ENCODE results near the gene TMPRSS4.

Gene TMPRSS4

DNA sequence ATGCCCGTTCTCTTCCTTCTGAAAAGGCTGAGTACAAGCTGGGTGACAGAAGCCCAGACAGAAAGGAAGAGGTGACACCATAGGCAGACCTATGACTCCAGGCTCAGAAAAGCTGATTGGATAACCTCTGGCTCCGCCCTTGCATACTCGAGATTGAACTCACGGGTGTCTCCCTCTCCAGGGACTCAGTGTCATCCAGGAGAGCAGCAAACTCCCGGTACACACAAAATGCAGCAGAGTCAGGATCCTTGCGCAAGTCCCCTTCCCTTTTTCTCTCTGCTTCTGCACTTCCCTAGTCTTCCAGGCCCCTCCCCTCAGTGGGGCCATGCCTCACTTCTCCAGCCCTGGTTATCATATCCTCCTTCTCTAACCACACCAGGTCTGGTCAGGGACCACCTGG lies 65.9 kb downstream of the TMPRSS4 start:
- H3K79me2 ChIP-seq (ENCODE audit: insufficient read depth, low read length) = no peaks in the 10 kb centered on the region
- H3F3A ChIP-seq (ENCODE audit: insufficient read depth, low read length) = no peaks in the 10 kb centered on the region
- no peak overlapping the region for H3K9ac ChIP-seq (ENCODE audit: low read length)
- no peak for TF ChIP-seq EZH2 (IDR thresholded peaks at IDR 0.05; ENCODE audit: borderline replicate concordance, low read length)
- TF ChIP-seq, protein P1, sequence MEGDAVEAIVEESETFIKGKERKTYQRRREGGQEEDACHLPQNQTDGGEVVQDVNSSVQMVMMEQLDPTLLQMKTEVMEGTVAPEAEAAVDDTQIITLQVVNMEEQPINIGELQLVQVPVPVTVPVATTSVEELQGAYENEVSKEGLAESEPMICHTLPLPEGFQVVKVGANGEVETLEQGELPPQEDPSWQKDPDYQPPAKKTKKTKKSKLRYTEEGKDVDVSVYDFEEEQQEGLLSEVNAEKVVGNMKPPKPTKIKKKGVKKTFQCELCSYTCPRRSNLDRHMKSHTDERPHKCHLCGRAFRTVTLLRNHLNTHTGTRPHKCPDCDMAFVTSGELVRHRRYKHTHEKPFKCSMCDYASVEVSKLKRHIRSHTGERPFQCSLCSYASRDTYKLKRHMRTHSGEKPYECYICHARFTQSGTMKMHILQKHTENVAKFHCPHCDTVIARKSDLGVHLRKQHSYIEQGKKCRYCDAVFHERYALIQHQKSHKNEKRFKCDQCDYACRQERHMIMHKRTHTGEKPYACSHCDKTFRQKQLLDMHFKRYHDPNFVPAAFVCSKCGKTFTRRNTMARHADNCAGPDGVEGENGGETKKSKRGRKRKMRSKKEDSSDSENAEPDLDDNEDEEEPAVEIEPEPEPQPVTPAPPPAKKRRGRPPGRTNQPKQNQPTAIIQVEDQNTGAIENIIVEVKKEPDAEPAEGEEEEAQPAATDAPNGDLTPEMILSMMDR (IDR thresholded peaks at IDR 0.05; ENCODE audit: low read length) = no peak
- no peaks in the 10 kb centered on the region for H3K9me3 ChIP-seq (ENCODE audit: low read length)
- H3K4me3 ChIP-seq (ENCODE audit: low read depth, low read length, poor library complexity, severe bottlenecking) = no peak overlapping the region
- H3K4me1 ChIP-seq (ENCODE audit: insufficient read depth, low read length, severe bottlenecking) = peaks cover 4% of the 10 kb centered on the region
- H4K20me1 ChIP-seq (ENCODE audit: insufficient read depth, low read length) = no peaks in the 10 kb centered on the region
- H3K36me3 ChIP-seq (ENCODE audit: insufficient read depth, low read length) = no peaks in the 10 kb centered on the region
- no peaks in the 10 kb centered on the region for H3K27me3 ChIP-seq (ENCODE audit: insufficient read depth, low read length)
- H3K4me2 ChIP-seq (ENCODE audit: low read length) = no peak overlapping the region; the same call in 1 of the 2 replicates
- H3K27ac ChIP-seq (ENCODE audit: low read depth, low read length, poor library complexity, severe bottlenecking) = no peak overlapping the region
- no peak overlapping the region for H2AFZ ChIP-seq (ENCODE audit: low read length)
- H3K9me2 ChIP-seq (ENCODE audit: low read depth, low read length) = no peaks in the 10 kb centered on the region

DNA sequence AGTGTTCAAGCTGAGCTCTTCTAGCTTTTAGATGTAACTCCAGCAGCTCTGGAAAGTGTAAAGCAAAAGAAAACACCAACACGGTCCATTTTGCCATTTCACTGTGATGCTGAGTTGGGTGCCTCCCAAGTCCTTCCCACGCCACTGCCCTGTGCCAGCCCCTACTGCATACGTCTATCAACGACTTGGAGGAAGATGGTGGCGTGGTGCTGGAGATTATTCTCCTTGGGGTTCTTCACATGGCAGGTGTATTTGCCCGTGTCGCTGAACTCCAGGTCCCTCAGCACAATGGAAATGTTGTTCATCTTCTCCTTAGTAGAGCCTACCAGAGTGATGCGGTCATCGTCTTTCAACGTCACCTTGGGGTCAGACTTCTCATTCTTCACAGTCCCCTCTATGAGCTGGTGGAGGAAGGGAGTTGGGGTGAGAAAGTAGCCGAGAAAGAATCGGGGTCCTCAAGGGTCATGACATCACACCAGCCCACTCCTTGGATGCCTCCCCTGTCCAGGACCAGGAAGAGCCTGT lies 66.8 kb downstream of the TMPRSS4 start:
- no peak overlapping the region for H2AFZ ChIP-seq (ENCODE audit: low read length)
- H3K27ac ChIP-seq (ENCODE audit: low read depth, low read length, poor library complexity, severe bottlenecking) = no peak overlapping the region
- H3F3A ChIP-seq (ENCODE audit: insufficient read depth, low read length) = no peaks in the 10 kb centered on the region
- peaks cover 4% of the 10 kb centered on the region for H3K4me1 ChIP-seq (ENCODE audit: insufficient read depth, low read length, severe bottlenecking)
- no peaks in the 10 kb centered on the region for H3K9me2 ChIP-seq (ENCODE audit: low read depth, low read length)
- H3K27me3 ChIP-seq (ENCODE audit: insufficient read depth, low read length) = no peaks in the 10 kb centered on the region
- no peaks in the 10 kb centered on the region for H4K20me1 ChIP-seq (ENCODE audit: insufficient read depth, low read length)
- no peak overlapping the region for H3K9ac ChIP-seq (ENCODE audit: low read length)
- H3K4me2 ChIP-seq (ENCODE audit: low read length) = no peak overlapping the region
- H3K9me3 ChIP-seq (ENCODE audit: low read length) = no peaks in the 10 kb centered on the region
- H3K4me3 ChIP-seq (ENCODE audit: low read depth, low read length, poor library complexity, severe bottlenecking) = no peak overlapping the region
- no peak for TF ChIP-seq EZH2 (IDR thresholded peaks at IDR 0.05; ENCODE audit: borderline replicate concordance, low read length)
- TF ChIP-seq, protein P1 (IDR thresholded peaks at IDR 0.05; ENCODE audit: low read length) = no peak
- no peaks in the 10 kb centered on the region for H3K36me3 ChIP-seq (ENCODE audit: insufficient read depth, low read length)
- H3K79me2 ChIP-seq (ENCODE audit: insufficient read depth, low read length) = no peaks in the 10 kb centered on the region

DNA sequence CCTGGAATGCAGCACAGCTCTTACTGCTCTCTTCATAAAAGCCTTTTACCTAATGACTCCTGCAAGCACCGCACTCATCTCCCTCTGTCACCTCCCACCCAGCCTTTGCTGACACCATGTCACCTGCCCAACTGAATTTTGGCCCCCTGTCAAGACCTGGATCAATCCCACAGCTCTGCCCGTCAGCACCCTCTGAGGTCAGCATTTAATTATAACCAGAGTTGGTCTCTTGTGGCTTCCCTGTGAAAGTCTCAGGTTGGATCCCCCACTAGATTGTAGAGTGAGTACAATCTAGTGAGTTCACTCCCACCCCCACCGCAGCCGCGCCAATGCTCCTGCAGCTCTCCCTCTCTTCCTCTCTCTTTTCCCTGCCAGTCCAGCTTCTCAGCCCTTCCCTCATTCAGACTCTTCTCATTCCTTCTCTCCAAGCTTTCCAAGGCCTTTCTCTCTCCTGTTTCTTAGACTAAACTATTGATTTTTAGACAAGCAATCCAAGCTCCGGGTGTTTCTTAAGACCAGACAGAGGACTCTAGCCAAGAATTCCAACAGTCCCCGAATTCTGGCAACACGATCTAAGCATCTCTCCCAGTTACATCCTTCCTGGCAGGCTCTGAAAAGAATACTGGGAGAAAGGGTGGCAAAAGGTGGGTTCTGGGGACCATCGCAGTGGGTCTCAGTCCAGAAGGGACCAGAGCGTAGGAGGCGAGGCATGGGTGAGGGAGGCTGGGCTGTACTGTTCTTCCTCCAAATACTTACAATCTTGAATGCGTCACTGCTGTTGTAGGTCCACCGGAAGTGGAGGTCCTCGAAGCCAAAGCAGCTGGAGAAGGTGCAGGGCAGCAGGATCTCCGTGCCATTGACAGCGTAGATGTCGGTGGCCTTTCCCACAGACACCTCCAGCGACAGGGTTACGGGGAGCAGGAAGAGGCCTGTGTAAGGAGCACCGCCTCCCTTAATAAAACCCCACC lies 67.7 kb downstream of the TMPRSS4 start:
- Histone ChIP-seq H3K4me1 (ENCODE audit: insufficient read depth, low read length, severe bottlenecking) (peaks cover 4% of the 10 kb centered on the region), H3K4me2 (ENCODE audit: low read length) (peak overlapping the region; percentile 70; the same call in 1 of the 2 replicates), H3K27ac (ENCODE audit: low read depth, low read length, poor library complexity, severe bottlenecking) (no peak overlapping the region), H3K27me3 (ENCODE audit: insufficient read depth, low read length) (no peaks in the 10 kb centered on the region), H3K4me3 (ENCODE audit: low read depth, low read length, poor library complexity, severe bottlenecking) (no peak overlapping the region), H2AFZ (ENCODE audit: low read length) (no peak overlapping the region), H3K36me3 (ENCODE audit: insufficient read depth, low read length) (no peaks in the 10 kb centered on the region), H3K9me3 (ENCODE audit: low read length) (no peaks in the 10 kb centered on the region), H3K79me2 (ENCODE audit: insufficient read depth, low read length) (no peaks in the 10 kb centered on the region), H4K20me1 (ENCODE audit: insufficient read depth, low read length) (no peaks in the 10 kb centered on the region), H3F3A (ENCODE audit: insufficient read depth, low read length) (no peaks in the 10 kb centered on the region), H3K9me2 (ENCODE audit: low read depth, low read length) (no peaks in the 10 kb centered on the region), H3K9ac (ENCODE audit: low read length) (no peak overlapping the region)
- TF ChIP-seq, protein P1 (IDR thresholded peaks at IDR 0.05; ENCODE audit: low read length) = no peak
- TF ChIP-seq EZH2 (IDR thresholded peaks at IDR 0.05; ENCODE audit: borderline replicate concordance, low read length) = no peak
